GM20000 (cell line): Measurements from ENCODE around the gene RBP3.

Source experiments
- DNase-seq: peaks from one replicate; pipeline ENCODE4 v3.0.0; 2012; ENCODE audit warnings: low spot score
- CTCF ChIP-seq: IDR thresholded peaks from 2 replicates; pipeline ENCODE4 v1.5.1; 2012; ENCODE audit warnings: mild to moderate bottlenecking, control low read depth; ENCODE audit errors: extremely low read depth, missing control alignments

RBP3 gene

GRCh38 chr10:47337310-47337709 is 10.9 kb upstream of the RBP3 start:
- TF ChIP-seq CTCF = no peak
- DNase-seq = no peak

- no peak for TF ChIP-seq CTCF
- no peak for DNase-seq
Observed at GRCh38 chr10:47339186-47339735, 8.9 kb upstream of the RBP3 start.

GRCh38 chr10:47339759-47340607 is 8.2 kb upstream of the RBP3 start:
- DNase-seq = no peak

GRCh38 chr10:47340608-47341170 is 7.5 kb upstream of the RBP3 start:
- peak; percentile 96 for TF ChIP-seq CTCF
- peak; percentile 84 for DNase-seq

More at GRCh38 chr10:47339759-47340607, 8.2 kb upstream of the RBP3 start:
- no peak for TF ChIP-seq CTCF

- no peak for TF ChIP-seq CTCF
- DNase-seq = no peak
Observed at GRCh38 chr10:47344996-47345870, 2.9 kb upstream of the RBP3 start.

- no peak for DNase-seq
- TF ChIP-seq CTCF = no peak
Observed at GRCh38 chr10:47346581-47347302, 1.4 kb upstream of the RBP3 start.
